Neural cell (in vitro differentiated cells): Measurements from ENCODE around the gene DHH. TPM values are rescaled to one million over a fixed set of nuclear protein-coding genes. Genes with fewer than 3 reads are reported as not detected.
A peak's percentile ranks its signal among the peaks of the same experiment; 100 is the strongest.

Experiments
- H2AFZ ChIP-seq: fragments of 200-600, 300-800 bp; sonication (generic), shearing (Covaris generic); 2 replicates; pipeline ENCODE4 v1.6.0; 2014; ENCODE audit warnings: low read depth, mild to moderate bottlenecking, antibody characterized with exemption, low read length, moderate library complexity
- H3F3A ChIP-seq: fragments of 200-600 bp; shearing (Covaris generic); 2 replicates; pipeline ENCODE4 v1.6.1; 2016; ENCODE audit warnings: mild to moderate bottlenecking, moderate library complexity, mixed read lengths, antibody characterized with exemption, low read length; ENCODE audit not compliant: insufficient read depth, poor library complexity, severe bottlenecking
- H3K27ac ChIP-seq: fragments of 200-600, 300-800 bp; sonication (generic), shearing (Covaris generic); 2 replicates; pipeline ENCODE4 v1.5.1; 2014; ENCODE audit warnings: mild to moderate bottlenecking, low read length, moderate library complexity
- H3K27me3 ChIP-seq: fragments of 300-800, 200-600 bp; sonication (generic), shearing (Covaris generic); 2 replicates; pipeline ENCODE4 v1.6.0; 2014; ENCODE audit warnings: mild to moderate bottlenecking, low read depth, low read length, moderate library complexity; ENCODE audit not compliant: insufficient read depth
- H3K36me3 ChIP-seq: fragments of 300-800, 200-600 bp; sonication (generic), shearing (Covaris generic); 2 replicates; pipeline ENCODE4 v1.5.1; 2014; ENCODE audit warnings: mild to moderate bottlenecking, antibody characterized with exemption, low read length, moderate library complexity; ENCODE audit not compliant: insufficient read depth
- H3K4me2 ChIP-seq: fragments of 300-800, 200-600 bp; sonication (generic), shearing (Covaris generic); 2 replicates; pipeline ENCODE4 v1.6.0; 2014; ENCODE audit warnings: mild to moderate bottlenecking, low read length
- H3K4me3 ChIP-seq: fragments of 300-800, 200-600 bp; sonication (generic), shearing (Covaris generic); 2 replicates; pipeline ENCODE4 v1.5.1; 2014; ENCODE audit warnings: mild to moderate bottlenecking, low read length, moderate library complexity
- H3K79me2 ChIP-seq: fragments of 200-600 bp; shearing (Covaris generic); replicated peaks from 2 replicates; pipeline ENCODE4 v1.6.0; 2014; ENCODE audit warnings: mild to moderate bottlenecking, low read length, moderate library complexity; ENCODE audit not compliant: insufficient read depth
- H3K9ac ChIP-seq: fragments of 300-800, 200-600 bp; sonication (generic), shearing (Covaris generic); 2 replicates; pipeline ENCODE4 v1.6.1; 2016; ENCODE audit warnings: mild to moderate bottlenecking, low read length, mixed read lengths
- H3K9me2 ChIP-seq: fragments of 200-600 bp; shearing (Covaris generic); 2 replicates; pipeline ENCODE4 v1.6.1; 2016; ENCODE audit warnings: mild to moderate bottlenecking, low read length, mixed read lengths; ENCODE audit not compliant: insufficient read depth
- H3K9me3 ChIP-seq: fragments of 200-600, 300-800 bp; sonication (generic), shearing (Covaris generic); 2 replicates; pipeline ENCODE4 v1.6.1; 2016; ENCODE audit warnings: mild to moderate bottlenecking, mixed run types, low read length, moderate library complexity, mixed read lengths
- H4K20me1 ChIP-seq: fragments of 200-600 bp; shearing (Covaris generic); 2 replicates; pipeline ENCODE4 v1.6.1; 2016; ENCODE audit warnings: mild to moderate bottlenecking, mixed run types; ENCODE audit not compliant: insufficient read depth
- EP300 ChIP-seq: fragments of 450-650 bp; conservative IDR thresholded peaks from 2 replicates; pipeline ENCODE4 v1.6.1; 2014; ENCODE audit warnings: antibody characterized with exemption, mild to moderate bottlenecking, moderate library complexity; ENCODE audit not compliant: poor library complexity, severe bottlenecking
- EZH2 ChIP-seq: fragments of 200-600, 300-800 bp; shearing (Covaris generic), sonication (generic); IDR thresholded peaks from 2 replicates; pipeline ENCODE4 v1.6.1; 2014; ENCODE audit warnings: antibody characterized with exemption, low read length, borderline replicate concordance, mild to moderate bottlenecking; ENCODE audit not compliant: insufficient read depth, poor library complexity, severe bottlenecking
- MXI1 ChIP-seq: fragments of 450-650 bp; conservative IDR thresholded peaks from 2 replicates; pipeline ENCODE4 v1.6.1; 2014; ENCODE audit warnings: antibody characterized with exemption, mild to moderate bottlenecking; ENCODE audit not compliant: poor library complexity, severe bottlenecking
- POLR2AphosphoS5 ChIP-seq: IDR thresholded peaks from 2 replicates; pipeline ENCODE4 v1.6.1; 2012
- RAD21 ChIP-seq: fragments of 450-650 bp; conservative IDR thresholded peaks from 2 replicates; pipeline ENCODE4 v1.6.1; 2014; ENCODE audit warnings: antibody characterized with exemption, mild to moderate bottlenecking, moderate library complexity
- REST ChIP-seq: IDR thresholded peaks from 2 replicates; pipeline ENCODE4 v1.6.1; 2012; ENCODE audit warnings: borderline replicate concordance
- SMC3 ChIP-seq: fragments of 450-650 bp; conservative IDR thresholded peaks from 2 replicates; pipeline ENCODE4 v1.6.1; 2014; ENCODE audit warnings: antibody characterized with exemption, mild to moderate bottlenecking, moderate library complexity; ENCODE audit not compliant: poor library complexity
- TAF1 ChIP-seq: IDR thresholded peaks from 2 replicates; pipeline ENCODE4 v1.6.1; 2012; ENCODE audit warnings: low read depth
- polyA plus RNA-seq: library from polyadenylated mRNA; depleted of rRNA; stranded (reverse); fragments of >200 nt; gene quantifications from 2 replicates; pipeline ENCODE4 v1.2.3, GENCODE V29; 2014
- TF ChIP-seq, protein P1 (sequence below): fragments of 450-650 bp; IDR thresholded peaks from 2 replicates; pipeline ENCODE4 v1.5.1; 2014; ENCODE audit warnings: antibody characterized with exemption, mild to moderate bottlenecking, moderate library complexity; ENCODE audit not compliant: poor library complexity, severe bottlenecking

DHH gene
- polyA plus RNA-seq, 1 donor from 2014 or later = 0.66 TPM

- no peak overlapping the region for H2AFZ ChIP-seq
- H3F3A ChIP-seq = no peaks in the 10 kb centered on the region
- H3K27ac ChIP-seq = no peak overlapping the region
- no peaks in the 10 kb centered on the region for H4K20me1 ChIP-seq
- H3K9me2 ChIP-seq = no peaks in the 10 kb centered on the region
- peaks cover 23% of the 10 kb centered on the region for H3K36me3 ChIP-seq
- no peak overlapping the region for H3K4me3 ChIP-seq
- no peak overlapping the region for H3K9ac ChIP-seq
- no peak overlapping the region for H3K4me2 ChIP-seq
- no peak for TF ChIP-seq TAF1
- TF ChIP-seq, protein P1, sequence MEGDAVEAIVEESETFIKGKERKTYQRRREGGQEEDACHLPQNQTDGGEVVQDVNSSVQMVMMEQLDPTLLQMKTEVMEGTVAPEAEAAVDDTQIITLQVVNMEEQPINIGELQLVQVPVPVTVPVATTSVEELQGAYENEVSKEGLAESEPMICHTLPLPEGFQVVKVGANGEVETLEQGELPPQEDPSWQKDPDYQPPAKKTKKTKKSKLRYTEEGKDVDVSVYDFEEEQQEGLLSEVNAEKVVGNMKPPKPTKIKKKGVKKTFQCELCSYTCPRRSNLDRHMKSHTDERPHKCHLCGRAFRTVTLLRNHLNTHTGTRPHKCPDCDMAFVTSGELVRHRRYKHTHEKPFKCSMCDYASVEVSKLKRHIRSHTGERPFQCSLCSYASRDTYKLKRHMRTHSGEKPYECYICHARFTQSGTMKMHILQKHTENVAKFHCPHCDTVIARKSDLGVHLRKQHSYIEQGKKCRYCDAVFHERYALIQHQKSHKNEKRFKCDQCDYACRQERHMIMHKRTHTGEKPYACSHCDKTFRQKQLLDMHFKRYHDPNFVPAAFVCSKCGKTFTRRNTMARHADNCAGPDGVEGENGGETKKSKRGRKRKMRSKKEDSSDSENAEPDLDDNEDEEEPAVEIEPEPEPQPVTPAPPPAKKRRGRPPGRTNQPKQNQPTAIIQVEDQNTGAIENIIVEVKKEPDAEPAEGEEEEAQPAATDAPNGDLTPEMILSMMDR = no peak
- no peak for TF ChIP-seq SMC3
- TF ChIP-seq REST = no peak
- no peak for TF ChIP-seq EZH2
- TF ChIP-seq POLR2AphosphoS5 = no peak
- no peak for TF ChIP-seq EP300
- no peak for TF ChIP-seq RAD21
- no peak for TF ChIP-seq MXI1
- H3K27me3 ChIP-seq = peaks cover 14% of the 10 kb centered on the region
- peaks cover 5% of the 10 kb centered on the region for H3K79me2 ChIP-seq
- H3K9me3 ChIP-seq = no peaks in the 10 kb centered on the region
Measured at GRCh38 chr12:49098703-49099102, 4.1 kb upstream of the DHH start.

- Histone ChIP-seq H3K9me2 (no peaks in the 10 kb centered on the region), H3K36me3 (peaks cover 21% of the 10 kb centered on the region), H3K27me3 (peaks cover 21% of the 10 kb centered on the region), H3K79me2 (peaks cover 2% of the 10 kb centered on the region), H3K4me2 (no peak overlapping the region), H3K9me3 (no peaks in the 10 kb centered on the region), H3K9ac (no peak overlapping the region), H3K4me3 (no peak overlapping the region), H3K27ac (no peak overlapping the region), H4K20me1 (no peaks in the 10 kb centered on the region), H3F3A (no peaks in the 10 kb centered on the region), H2AFZ (no peak overlapping the region)
- TF ChIP-seq TAF1 (no peak), RAD21 (peak; percentile 42), SMC3 (peak; percentile 57)
- TF ChIP-seq, protein P1 = peak; percentile 70
Measured at GRCh38 chr12:49098035-49098451, 3.4 kb upstream of the DHH start.
